ENCODE measurements around the gene IGFBP6.

IGFBP6 gene

DNA sequence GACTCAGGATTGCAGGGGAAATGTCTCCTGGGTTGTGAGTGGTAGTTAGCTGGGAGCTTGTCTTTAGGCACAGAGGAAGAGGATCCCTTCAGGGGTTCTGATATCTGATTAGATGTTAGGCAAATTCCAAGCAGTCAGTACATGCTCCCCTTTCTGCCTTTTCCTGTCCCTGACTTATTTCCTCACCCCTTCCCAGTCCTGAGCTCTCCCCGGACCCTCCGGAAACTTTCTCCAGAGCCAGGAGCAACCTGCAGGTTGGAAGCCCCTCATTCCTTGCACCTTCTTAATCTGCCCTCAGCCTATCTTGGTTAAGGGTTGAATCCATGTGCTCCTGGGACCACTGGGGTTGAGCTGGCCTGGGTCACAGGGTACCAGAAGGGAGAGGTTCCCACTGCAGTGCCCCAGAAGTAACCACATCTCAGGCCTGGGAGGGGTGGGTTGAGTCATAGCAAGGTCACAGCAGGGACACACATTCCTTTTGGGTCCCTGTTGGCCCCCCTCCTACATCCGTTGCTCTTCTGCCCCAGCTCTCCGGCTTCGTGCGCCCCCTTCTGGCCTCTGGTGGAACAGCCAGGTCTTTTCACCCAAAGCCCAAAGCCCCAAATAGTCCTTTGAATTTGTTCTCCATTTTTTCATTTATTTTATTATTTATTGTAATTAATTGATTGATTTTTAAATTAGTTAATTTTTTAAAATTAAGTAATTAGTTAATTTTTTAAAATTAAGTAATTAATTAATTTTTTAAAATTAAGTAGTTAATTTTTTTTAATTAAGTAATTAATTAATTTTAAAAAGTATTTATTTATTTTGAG lies 1.8 kb downstream of the IGFBP6 start:
- Histone ChIP-seq H3K9me3 (ENCODE audit: control insufficient read depth, insufficient read depth, low read length) (no peaks in the 10 kb centered on the region), H3K27me3 (ENCODE audit: control insufficient read depth, insufficient read depth, low read length) (peaks cover 4% of the 10 kb centered on the region; the same call in 1 of the 2 replicates), H3K4me3 (ENCODE audit: low read length) (no peak overlapping the region), H3K27ac (ENCODE audit: low read length) (no peak overlapping the region), H3K4me1 (ENCODE audit: control insufficient read depth, insufficient read depth, low read length) (peaks cover 8% of the 10 kb centered on the region), H3K36me3 (ENCODE audit: control insufficient read depth, insufficient read depth, low read length) (no peaks in the 10 kb centered on the region)
- no peak for DNase-seq (ENCODE audit: low read depth, low spot score)
- WGBS (ENCODE audit: insufficient coverage, insufficient read length): no CpG with 5 or more reads among the region's 6 CpGs

GRCh38 chr12:53100466-53101151 lies 3.1 kb downstream of the IGFBP6 start:
- peaks cover 4% of the 10 kb centered on the region; the same call in 1 of the 2 replicates for H3K27me3 ChIP-seq (ENCODE audit: control insufficient read depth, insufficient read depth, low read length)
- H3K4me3 ChIP-seq (ENCODE audit: low read length): no peak overlapping the region
- H3K27ac ChIP-seq (ENCODE audit: low read length): no peak overlapping the region
- H3K36me3 ChIP-seq (ENCODE audit: control insufficient read depth, insufficient read depth, low read length): no peaks in the 10 kb centered on the region
- no peak for DNase-seq (ENCODE audit: low read depth, low spot score)
- WGBS (ENCODE audit: insufficient coverage, insufficient read length): no CpG with 5 or more reads among the region's 13 CpGs
- peaks cover 8% of the 10 kb centered on the region for H3K4me1 ChIP-seq (ENCODE audit: control insufficient read depth, insufficient read depth, low read length)
- H3K9me3 ChIP-seq (ENCODE audit: control insufficient read depth, insufficient read depth, low read length): no peaks in the 10 kb centered on the region

DNA sequence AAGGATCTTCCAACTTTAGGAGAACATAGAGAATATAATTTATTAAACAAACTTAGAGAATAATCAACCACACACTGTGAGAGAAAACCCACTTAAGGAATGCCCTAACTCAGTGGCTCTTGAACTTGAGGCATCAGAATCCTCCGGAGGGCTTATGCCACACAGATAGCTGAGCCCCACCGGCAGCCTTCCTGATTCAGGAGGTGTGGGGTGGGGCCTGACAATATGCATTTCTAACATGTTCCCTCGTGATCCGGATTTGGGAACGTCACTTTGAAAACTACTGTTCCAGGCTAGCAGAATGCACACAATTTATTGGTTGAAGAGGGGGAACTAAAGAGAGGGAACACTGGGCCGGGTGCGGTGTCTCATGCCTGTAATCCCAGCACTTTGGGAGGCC lies 3.8 kb downstream of the IGFBP6 start:
- Histone ChIP-seq H3K4me3 (ENCODE audit: low read length) (no peak overlapping the region), H3K36me3 (ENCODE audit: control insufficient read depth, insufficient read depth, low read length) (no peaks in the 10 kb centered on the region), H3K4me1 (ENCODE audit: control insufficient read depth, insufficient read depth, low read length) (peaks cover 5% of the 10 kb centered on the region), H3K9me3 (ENCODE audit: control insufficient read depth, insufficient read depth, low read length) (no peaks in the 10 kb centered on the region), H3K27me3 (ENCODE audit: control insufficient read depth, insufficient read depth, low read length) (peaks cover 4% of the 10 kb centered on the region; the same call in 1 of the 2 replicates), H3K27ac (ENCODE audit: low read length) (no peak overlapping the region)
- WGBS (ENCODE audit: insufficient coverage, insufficient read length): no CpG with 5 or more reads among the region's 7 CpGs
- DNase-seq (ENCODE audit: low read depth, low spot score): no peak

DNA sequence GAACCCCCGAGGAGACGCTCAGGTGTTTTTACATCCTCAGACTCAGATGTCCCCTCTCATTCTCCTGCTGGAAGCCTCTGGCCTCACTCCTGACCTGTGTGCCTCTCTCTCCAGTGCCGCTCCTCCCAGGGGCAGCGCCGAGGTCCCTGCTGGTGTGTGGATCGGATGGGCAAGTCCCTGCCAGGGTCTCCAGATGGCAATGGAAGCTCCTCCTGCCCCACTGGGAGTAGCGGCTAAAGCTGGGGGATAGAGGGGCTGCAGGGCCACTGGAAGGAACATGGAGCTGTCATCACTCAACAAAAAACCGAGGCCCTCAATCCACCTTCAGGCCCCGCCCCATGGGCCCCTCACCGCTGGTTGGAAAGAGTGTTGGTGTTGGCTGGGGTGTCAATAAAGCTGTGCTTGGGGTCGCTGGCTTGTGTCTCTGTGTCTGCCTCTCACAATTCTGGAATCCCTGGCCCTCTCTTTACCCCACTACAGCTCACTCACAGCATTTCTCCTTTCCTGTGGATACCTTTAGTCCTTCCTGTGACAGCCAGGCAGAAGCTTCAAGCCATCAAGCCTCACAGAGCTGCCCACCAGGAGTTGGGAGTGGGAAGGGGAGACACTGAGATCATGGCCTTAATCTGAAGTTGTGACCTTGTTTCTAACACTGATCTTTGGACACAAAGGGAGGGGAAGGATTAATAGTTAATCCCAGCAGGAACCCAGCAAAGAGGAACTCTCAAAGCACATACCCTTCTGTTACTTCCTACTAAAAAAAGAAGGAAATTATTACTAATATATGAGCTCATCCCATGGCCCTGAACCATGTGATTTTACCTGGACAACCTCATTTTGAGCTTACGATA lies 4.7 kb downstream of the IGFBP6 start:
- Histone ChIP-seq H3K27me3 (ENCODE audit: control insufficient read depth, insufficient read depth, low read length) (peaks cover 4% of the 10 kb centered on the region; the same call in 1 of the 2 replicates), H3K4me3 (ENCODE audit: low read length) (no peak overlapping the region), H3K9me3 (ENCODE audit: control insufficient read depth, insufficient read depth, low read length) (no peaks in the 10 kb centered on the region), H3K4me1 (ENCODE audit: control insufficient read depth, insufficient read depth, low read length) (peaks cover 3% of the 10 kb centered on the region; the same call in 1 of the 2 replicates), H3K36me3 (ENCODE audit: control insufficient read depth, insufficient read depth, low read length) (no peaks in the 10 kb centered on the region), H3K27ac (ENCODE audit: low read length) (no peak overlapping the region)
- DNase-seq (ENCODE audit: low read depth, low spot score): no peak
- WGBS (ENCODE audit: insufficient coverage, insufficient read length): no CpG with 5 or more reads among the region's 12 CpGs

GRCh38 chr12:53102883-53103807 lies 5.7 kb downstream of the IGFBP6 start, which contains the start of gene SOAT2:
TSS of gene SOAT2 (plus strand) at chr12:53103486. CDS start at chr12:53103578, 92 bp downstream.
- peaks cover 3% of the 10 kb centered on the region; the same call in 1 of the 2 replicates for H3K4me1 ChIP-seq (ENCODE audit: control insufficient read depth, insufficient read depth, low read length)
- no CpG with 5 or more reads among the region's 23 CpGs for WGBS (ENCODE audit: insufficient coverage, insufficient read length)
- H3K27ac ChIP-seq (ENCODE audit: low read length): no peak within 1 kb of the TSS

DNA sequence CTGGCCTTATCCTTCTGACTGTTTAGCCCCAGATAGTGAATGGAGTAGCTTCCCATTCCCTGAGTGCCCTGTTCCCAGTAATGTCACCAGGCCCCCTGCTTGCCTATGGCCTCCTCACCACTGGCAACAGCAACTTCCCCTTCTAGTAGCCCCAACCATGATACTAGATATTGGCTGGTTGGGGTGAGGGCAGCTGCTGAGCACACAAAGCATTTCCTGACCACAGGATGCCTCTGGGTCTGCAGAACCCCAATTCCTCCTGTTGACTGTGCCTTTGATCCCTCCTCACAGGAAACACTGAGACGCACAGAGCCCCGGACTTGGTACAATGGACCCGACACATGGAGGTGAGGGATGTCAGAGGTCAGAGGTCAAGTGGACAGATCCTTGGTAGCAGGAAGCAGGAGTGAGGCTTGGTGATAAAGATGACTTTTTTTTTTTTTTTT lies 6.4 kb downstream of the IGFBP6 start:
- H3K27me3 ChIP-seq (ENCODE audit: control insufficient read depth, insufficient read depth, low read length): peaks cover 1% of the 10 kb centered on the region; the same call in 1 of the 2 replicates
- no peaks in the 10 kb centered on the region for H3K36me3 ChIP-seq (ENCODE audit: control insufficient read depth, insufficient read depth, low read length)
- no peaks in the 10 kb centered on the region for H3K9me3 ChIP-seq (ENCODE audit: control insufficient read depth, insufficient read depth, low read length)
- WGBS (ENCODE audit: insufficient coverage, insufficient read length): no CpG with 5 or more reads among the region's 3 CpGs
- DNase-seq (ENCODE audit: low read depth, low spot score): no peak
- no peak overlapping the region for H3K4me3 ChIP-seq (ENCODE audit: low read length)
- peaks cover 3% of the 10 kb centered on the region; the same call in 1 of the 2 replicates for H3K4me1 ChIP-seq (ENCODE audit: control insufficient read depth, insufficient read depth, low read length)
- H3K27ac ChIP-seq (ENCODE audit: low read length): no peak overlapping the region

More at GRCh38 chr12:53102883-53103807, 5.7 kb downstream of the IGFBP6 start, which contains the start of gene SOAT2:
- no peak within 1 kb of the TSS for H3K4me3 ChIP-seq (ENCODE audit: low read length)
- no peaks in the 10 kb centered on the region for H3K9me3 ChIP-seq (ENCODE audit: control insufficient read depth, insufficient read depth, low read length)
- no peaks in the 10 kb centered on the region for H3K36me3 ChIP-seq (ENCODE audit: control insufficient read depth, insufficient read depth, low read length)
- H3K27me3 ChIP-seq (ENCODE audit: control insufficient read depth, insufficient read depth, low read length): peaks cover 4% of the 10 kb centered on the region; the same call in 1 of the 2 replicates
- no peak for DNase-seq (ENCODE audit: low read depth, low spot score)

- DNase-seq (ENCODE audit: low read depth, low spot score): no peak
- H3K27ac ChIP-seq (ENCODE audit: low read length): no peak overlapping the region
- WGBS (ENCODE audit: insufficient coverage, insufficient read length): no CpG with 5 or more reads among the region's 8 CpGs
- no peaks in the 10 kb centered on the region for H3K4me1 ChIP-seq (ENCODE audit: control insufficient read depth, insufficient read depth, low read length)
- no peaks in the 10 kb centered on the region for H3K36me3 ChIP-seq (ENCODE audit: control insufficient read depth, insufficient read depth, low read length)
- no peaks in the 10 kb centered on the region for H3K27me3 ChIP-seq (ENCODE audit: control insufficient read depth, insufficient read depth, low read length)
- H3K4me3 ChIP-seq (ENCODE audit: low read length): no peak overlapping the region
- H3K9me3 ChIP-seq (ENCODE audit: control insufficient read depth, insufficient read depth, low read length): no peaks in the 10 kb centered on the region
These were observed 7.8 kb downstream of the IGFBP6 start for GRCh38 chr12:53105256-53105655.

DNA sequence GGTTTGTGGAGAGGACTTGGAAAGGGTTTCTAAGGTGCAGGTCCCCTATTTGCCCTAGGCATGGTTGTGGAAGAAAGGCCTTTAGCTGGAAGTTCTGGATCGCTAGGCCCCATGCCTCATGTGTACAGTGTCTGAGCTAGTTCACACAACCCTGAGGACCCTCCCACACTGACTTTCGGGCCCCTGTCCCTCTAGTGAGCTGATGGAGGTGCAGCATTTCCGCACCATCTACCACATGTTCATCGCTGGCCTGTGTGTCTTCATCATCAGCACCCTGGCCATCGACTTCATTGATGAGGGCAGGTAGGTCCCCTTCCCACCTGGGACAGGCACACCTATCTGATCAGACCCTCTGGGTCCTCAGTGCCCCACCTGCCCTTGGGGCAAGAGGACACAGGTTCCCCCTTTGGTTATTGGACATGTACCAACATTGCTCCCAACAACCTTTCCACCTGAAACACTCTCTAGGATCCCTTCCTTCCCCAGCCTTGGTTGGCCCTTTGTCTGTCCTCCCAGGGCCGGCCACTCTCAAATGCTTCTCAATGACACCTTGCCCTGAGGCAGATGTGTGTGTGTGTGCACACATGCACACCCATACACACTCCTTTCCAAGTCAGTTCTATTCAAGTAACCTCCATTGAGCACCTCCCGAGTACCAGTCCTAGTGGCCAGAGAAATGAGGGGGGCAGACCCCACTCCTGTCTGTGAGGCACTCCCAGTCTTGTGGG lies 8.4 kb downstream of the IGFBP6 start:
- no peaks in the 10 kb centered on the region for H3K36me3 ChIP-seq (ENCODE audit: control insufficient read depth, insufficient read depth, low read length)
- no peak for DNase-seq (ENCODE audit: low read depth, low spot score)
- H3K9me3 ChIP-seq (ENCODE audit: control insufficient read depth, insufficient read depth, low read length): no peaks in the 10 kb centered on the region
- WGBS (ENCODE audit: insufficient coverage, insufficient read length): no CpG with 5 or more reads among the region's 7 CpGs
- no peak overlapping the region for H3K4me3 ChIP-seq (ENCODE audit: low read length)
- H3K27ac ChIP-seq (ENCODE audit: low read length): no peak overlapping the region
- H3K4me1 ChIP-seq (ENCODE audit: control insufficient read depth, insufficient read depth, low read length): no peaks in the 10 kb centered on the region
- no peaks in the 10 kb centered on the region for H3K27me3 ChIP-seq (ENCODE audit: control insufficient read depth, insufficient read depth, low read length)

- H3K27ac ChIP-seq (ENCODE audit: low read length): no peak overlapping the region
- no peaks in the 10 kb centered on the region for H3K36me3 ChIP-seq (ENCODE audit: control insufficient read depth, insufficient read depth, low read length)
- WGBS (ENCODE audit: insufficient coverage, insufficient read length): no CpG with 5 or more reads among the region's 7 CpGs
These were observed 9.7 kb downstream of the IGFBP6 start for GRCh38 chr12:53107122-53107521.

More at GRCh38 chr12:53107122-53107521, 9.7 kb downstream of the IGFBP6 start:
- H3K27me3 ChIP-seq (ENCODE audit: control insufficient read depth, insufficient read depth, low read length): no peaks in the 10 kb centered on the region
- no peaks in the 10 kb centered on the region for H3K4me1 ChIP-seq (ENCODE audit: control insufficient read depth, insufficient read depth, low read length)
- no peak for DNase-seq (ENCODE audit: low read depth, low spot score)
- no peaks in the 10 kb centered on the region for H3K9me3 ChIP-seq (ENCODE audit: control insufficient read depth, insufficient read depth, low read length)
- no peak overlapping the region for H3K4me3 ChIP-seq (ENCODE audit: low read length)

Measured in iPS DF 6.9 (cell line).